Stimulated activated naive CD8-positive, alpha-beta T cell treated with anti-CD3 and anti-CD28 coated beads, Interleukin-15, amount 100 ng/mL, for 72 hours (primary cell): ENCODE results near the gene SLC52A3.

ENCODE experiments used
- ATAC-seq: fragments of 150-1000 bp; cut with Tn5 transposase; 2 replicates; pipeline ENCODE4 v1.10.0; 2021; ENCODE audit warnings: mild to moderate bottlenecking, moderate library complexity
- DNase-seq, 2 donors: peaks; one replicate each; pipeline ENCODE4 v3.0.0; 2021 to 2022
- H3K27ac Mint-ChIP-seq, 2 donors: one replicate each; pipeline ENCODE4 v1.8.0; 2022; ENCODE audit warnings: mild to moderate bottlenecking in 2 of 2, mixed read lengths in 2 of 2, moderate library complexity in 2 of 2
- H3K27me3 Mint-ChIP-seq: one replicate; pipeline ENCODE4 v1.8.0; 2022; ENCODE audit warnings: mixed read lengths
- H3K4me1 Mint-ChIP-seq: one replicate; pipeline ENCODE4 v1.8.0; 2022; ENCODE audit warnings: mild to moderate bottlenecking, mixed read lengths
- H3K4me3 Mint-ChIP-seq, 2 donors: one replicate each; pipeline ENCODE4 v1.8.0; 2022; ENCODE audit warnings: mild to moderate bottlenecking in 2 of 2, mixed read lengths in 2 of 2, moderate library complexity in 1 of 2
- H3K9me3 Mint-ChIP-seq, 2 donors: one replicate each; pipeline ENCODE4 v1.8.0; 2022; ENCODE audit warnings: mixed read lengths in 2 of 2

Gene SLC52A3

DNA sequence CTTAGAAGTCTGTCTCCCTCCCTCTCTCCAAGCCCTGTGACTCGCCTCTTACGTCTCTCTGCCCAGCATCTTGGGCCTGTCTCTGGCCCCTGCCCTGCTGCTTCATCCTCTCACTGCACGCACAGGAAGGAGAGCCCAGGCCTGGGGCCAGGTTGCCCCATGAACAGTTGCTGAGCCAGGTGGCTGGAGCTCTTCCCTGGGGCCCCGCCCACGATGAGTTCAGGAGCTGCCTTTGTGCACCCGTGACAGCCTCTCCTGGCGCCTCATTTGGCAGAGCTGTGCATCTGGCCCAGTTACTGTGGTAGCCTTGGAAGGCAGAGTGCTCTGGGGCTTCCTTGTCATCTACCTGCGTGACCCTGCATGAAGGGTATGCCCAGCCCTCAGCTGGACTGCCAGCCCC, 44.5 kb downstream of the SLC52A3 start:
- Mint-ChIP-seq H3K27me3 (peaks cover 66% of the 10 kb centered on the region), H3K4me3 (no peak overlapping the region)
- no peak for ATAC-seq

DNA sequence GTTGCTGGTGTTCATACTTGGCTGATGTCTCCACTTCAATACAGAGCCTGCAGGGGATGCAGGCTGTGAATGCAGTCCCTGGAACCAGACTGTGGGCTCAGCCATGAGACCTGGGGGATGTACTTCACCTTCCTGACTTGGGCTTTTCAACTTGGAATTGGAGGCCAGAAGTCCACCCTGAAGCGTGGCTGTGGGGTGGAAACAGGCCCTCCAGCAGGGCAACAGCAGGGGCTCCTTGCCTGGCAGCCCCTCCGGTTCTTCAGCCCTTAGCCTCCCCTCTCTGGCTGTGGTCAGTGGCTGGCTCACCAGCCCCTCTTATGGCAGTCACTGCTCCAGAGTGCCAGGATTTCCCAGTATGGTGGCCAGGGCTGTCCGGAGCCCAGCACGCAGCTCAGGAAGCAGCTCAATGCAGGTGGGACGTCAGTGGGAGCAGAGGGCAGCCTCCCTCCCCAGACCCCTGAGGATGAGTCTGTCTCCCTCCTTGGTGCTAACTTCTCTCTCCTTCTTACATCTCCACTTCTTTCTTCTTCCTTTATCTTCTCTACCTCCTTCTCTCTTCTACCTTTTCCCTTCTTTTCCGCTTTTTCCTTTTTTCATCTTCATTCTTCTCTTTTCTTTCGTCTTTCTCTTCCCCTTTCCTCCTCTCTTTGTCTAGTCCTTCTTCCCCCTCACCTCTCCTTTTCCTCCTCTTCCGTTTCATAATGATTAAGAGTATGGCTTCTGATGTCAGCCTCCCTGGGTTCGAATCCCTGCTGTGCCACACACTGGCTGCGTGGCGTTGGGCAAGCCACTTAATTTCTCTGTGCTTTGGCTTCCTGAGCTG, 45.3 kb downstream of the SLC52A3 start:
- H3K4me1 Mint-ChIP-seq = no peaks in the 10 kb centered on the region
- no peaks in the 10 kb centered on the region for H3K9me3 Mint-ChIP-seq
- H3K27me3 Mint-ChIP-seq = peaks cover 60% of the 10 kb centered on the region
- no peak overlapping the region for H3K27ac Mint-ChIP-seq
- ATAC-seq (no peak), DNase-seq (no peak)
- H3K4me3 Mint-ChIP-seq = no peak overlapping the region

More for the DNA sequence above, 44.5 kb downstream of the SLC52A3 start:
- Mint-ChIP-seq H3K27ac (no peak overlapping the region), H3K4me1 (peaks cover 5% of the 10 kb centered on the region), H3K9me3 (no peaks in the 10 kb centered on the region)
- DNase-seq = no peak

DNA sequence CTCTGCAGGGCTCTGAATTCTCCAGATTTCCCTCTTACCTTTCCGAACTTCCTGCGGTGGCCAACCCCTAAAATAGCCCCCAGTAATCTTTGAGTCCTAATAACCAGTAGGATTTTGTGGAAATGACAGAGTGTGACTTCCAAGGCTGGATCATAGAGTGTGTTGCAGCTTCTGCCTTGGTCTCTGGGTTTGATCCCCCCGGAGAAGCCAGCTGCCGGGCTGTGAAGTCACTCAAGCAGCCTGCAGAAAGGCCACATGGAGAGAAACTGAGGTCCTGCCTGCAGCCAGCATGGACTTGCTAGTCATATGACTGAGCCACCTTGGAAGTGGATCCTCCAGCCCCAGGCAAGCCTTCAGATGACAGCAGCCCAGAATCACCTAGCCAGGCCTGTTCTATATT, 46.4 kb downstream of the SLC52A3 start:
- no peak for DNase-seq
- peaks cover 59% of the 10 kb centered on the region for H3K27me3 Mint-ChIP-seq
- H3K4me1 Mint-ChIP-seq = no peaks in the 10 kb centered on the region
- no peak for ATAC-seq
- no peaks in the 10 kb centered on the region for H3K9me3 Mint-ChIP-seq
- H3K4me3 Mint-ChIP-seq = no peak overlapping the region
- H3K27ac Mint-ChIP-seq = no peak overlapping the region

DNA sequence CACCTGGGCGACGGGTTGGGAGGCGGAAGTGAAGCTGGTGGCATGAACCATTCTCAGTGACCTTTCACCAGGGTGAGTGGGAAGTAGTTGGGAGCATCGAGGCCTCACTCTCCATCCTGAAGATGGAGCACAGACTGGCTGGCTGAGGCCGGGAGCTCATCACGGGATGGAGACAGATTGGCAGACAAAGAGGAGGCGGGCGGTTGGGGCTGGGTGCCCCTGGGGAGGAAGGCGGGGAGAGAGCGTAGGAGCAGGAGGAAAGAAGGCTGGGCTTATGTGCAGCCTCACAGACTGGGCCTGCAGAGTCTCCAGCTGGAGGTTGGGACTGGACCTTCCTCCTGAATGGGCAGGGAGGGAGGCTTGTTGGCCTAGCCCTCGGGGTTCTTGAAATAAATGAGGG, 48.5 kb downstream of the SLC52A3 start:
- H3K4me3 Mint-ChIP-seq = no peak overlapping the region
- H3K9me3 Mint-ChIP-seq = no peaks in the 10 kb centered on the region
- H3K4me1 Mint-ChIP-seq = no peaks in the 10 kb centered on the region
- H3K27me3 Mint-ChIP-seq = peaks cover 49% of the 10 kb centered on the region
- ATAC-seq = no peak
- no peak overlapping the region for H3K27ac Mint-ChIP-seq
- DNase-seq = no peak

DNA sequence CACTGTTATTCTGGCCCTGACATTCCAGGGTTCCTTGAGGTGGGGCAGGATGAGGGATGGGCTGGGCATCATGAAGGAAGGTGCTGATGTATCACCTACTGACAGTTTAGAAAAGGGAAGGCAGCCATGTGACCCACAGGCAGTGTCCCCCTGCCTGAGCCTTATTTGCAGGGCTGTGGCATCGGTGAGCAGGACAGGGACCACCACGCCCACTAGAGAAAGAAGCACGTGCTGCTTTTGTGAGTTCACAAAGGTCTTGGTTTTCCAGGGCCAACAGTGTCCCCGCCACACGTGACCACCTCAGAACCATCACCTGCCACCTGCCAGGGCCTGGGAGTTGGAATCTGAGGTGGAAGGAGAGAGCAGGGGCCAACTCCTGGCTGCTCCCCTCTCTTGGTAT, 49.2 kb downstream of the SLC52A3 start:
- Mint-ChIP-seq H3K27me3 (peaks cover 48% of the 10 kb centered on the region), H3K9me3 (no peaks in the 10 kb centered on the region), H3K27ac (no peak overlapping the region), H3K4me3 (no peak overlapping the region), H3K4me1 (no peaks in the 10 kb centered on the region)
- ATAC-seq (no peak), DNase-seq (no peak)

DNA sequence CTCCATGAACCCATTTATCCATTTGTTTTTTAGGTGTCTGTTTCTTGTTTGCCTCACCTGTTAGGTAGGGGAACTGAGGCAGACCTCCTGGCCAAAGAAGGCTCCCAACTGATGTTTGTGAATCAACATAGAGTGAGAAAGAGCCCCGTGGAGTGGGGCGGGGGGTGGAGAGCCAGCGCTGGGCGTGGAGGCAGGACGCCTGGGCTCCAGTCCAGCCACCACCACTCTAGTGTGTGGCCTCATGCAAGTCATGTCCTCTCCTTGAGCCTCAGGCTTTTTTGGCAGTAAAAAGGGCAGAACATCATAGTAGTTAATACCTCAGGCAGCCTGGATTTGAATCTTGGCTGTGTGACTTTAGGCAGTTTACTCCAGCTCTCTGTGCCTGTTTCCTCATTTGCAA, 50.5 kb downstream of the SLC52A3 start:
- Mint-ChIP-seq H3K27me3 (peaks cover 43% of the 10 kb centered on the region), H3K4me3 (no peak overlapping the region), H3K27ac (no peak overlapping the region), H3K9me3 (peaks cover 6 to 8% of the 10 kb centered on the region in 2 donors), H3K4me1 (no peaks in the 10 kb centered on the region)
- no peak for DNase-seq
- ATAC-seq = no peak

DNA sequence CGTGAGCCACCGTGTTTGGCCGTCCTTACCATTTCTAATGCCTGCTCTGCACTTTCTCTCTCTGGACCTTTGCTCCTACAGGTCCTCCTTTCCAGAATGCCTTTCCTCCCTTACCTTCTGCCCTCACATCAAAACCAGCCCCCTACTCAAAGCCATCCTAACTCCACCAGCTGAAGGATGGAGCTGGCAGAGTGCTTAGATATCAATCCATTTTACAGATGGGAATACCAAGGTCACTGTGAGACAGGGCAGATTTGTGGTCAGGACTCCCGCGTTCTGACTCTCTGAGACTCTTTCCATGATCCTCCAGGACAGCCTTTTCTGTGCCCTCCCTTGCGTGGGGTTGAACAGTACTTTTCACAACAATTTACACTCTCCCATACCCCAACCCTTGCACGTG, 51.0 kb downstream of the SLC52A3 start:
- no peak for DNase-seq
- no peak overlapping the region for H3K27ac Mint-ChIP-seq
- H3K4me3 Mint-ChIP-seq = no peak overlapping the region
- no peaks in the 10 kb centered on the region for H3K4me1 Mint-ChIP-seq
- peaks cover 43% of the 10 kb centered on the region for H3K27me3 Mint-ChIP-seq
- no peak for ATAC-seq
- peaks cover 7 to 8% of the 10 kb centered on the region in 2 donors for H3K9me3 Mint-ChIP-seq

DNA sequence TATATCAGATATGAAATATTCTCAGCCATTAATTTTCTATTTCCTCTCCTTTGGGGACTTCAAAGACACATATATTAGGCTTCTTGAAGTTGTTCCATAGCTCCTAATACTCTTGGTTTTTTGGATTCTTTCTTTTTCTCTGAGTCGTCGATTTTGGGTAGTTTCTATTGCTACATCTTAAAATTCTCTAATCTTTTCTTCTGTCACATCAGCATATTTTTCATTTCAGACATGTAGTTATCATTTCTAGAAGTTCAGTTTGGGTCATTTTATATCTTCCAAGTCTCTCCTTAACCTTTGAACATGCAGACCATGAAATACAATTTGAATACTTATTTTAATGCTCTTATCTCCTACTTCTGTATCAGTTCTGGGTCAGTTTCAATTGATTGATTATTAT, 53.8 kb downstream of the SLC52A3 start:
- Mint-ChIP-seq H3K27ac (no peak overlapping the region), H3K27me3 (peaks cover 42% of the 10 kb centered on the region)
- ATAC-seq = no peak

DNA sequence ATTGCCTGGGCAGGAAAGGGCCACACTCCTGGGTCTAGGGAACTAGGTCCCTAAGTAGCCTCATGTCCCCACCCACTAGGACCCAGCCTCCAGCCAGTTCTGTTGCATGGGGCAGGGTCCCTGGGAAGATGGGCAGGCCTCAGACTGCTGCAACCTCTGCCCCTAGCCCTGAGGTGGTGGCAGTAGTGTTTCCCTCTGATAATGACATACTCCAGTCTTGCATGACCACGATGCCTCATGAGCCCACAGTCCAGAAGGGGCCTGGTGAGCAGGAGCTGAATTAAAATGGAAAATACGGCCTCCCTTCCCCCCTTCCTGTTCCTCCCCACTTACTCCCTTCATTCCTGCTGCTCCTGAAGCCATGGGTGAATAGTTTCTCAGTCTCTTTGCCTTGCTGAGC, 56.7 kb downstream of the SLC52A3 start:
- DNase-seq (no peak), ATAC-seq (no peak)
- no peak overlapping the region for H3K4me3 Mint-ChIP-seq
- no peaks in the 10 kb centered on the region for H3K4me1 Mint-ChIP-seq
- H3K27me3 Mint-ChIP-seq = peaks cover 49% of the 10 kb centered on the region
- H3K27ac Mint-ChIP-seq = no peak overlapping the region
- H3K9me3 Mint-ChIP-seq = peaks cover 8 to 15% of the 10 kb centered on the region in 2 donors

More for the DNA sequence above, 53.8 kb downstream of the SLC52A3 start:
- Mint-ChIP-seq H3K4me1 (no peaks in the 10 kb centered on the region), H3K4me3 (no peak overlapping the region), H3K9me3 (peaks cover 7 to 8% of the 10 kb centered on the region in 2 donors)
- no peak for DNase-seq

DNA sequence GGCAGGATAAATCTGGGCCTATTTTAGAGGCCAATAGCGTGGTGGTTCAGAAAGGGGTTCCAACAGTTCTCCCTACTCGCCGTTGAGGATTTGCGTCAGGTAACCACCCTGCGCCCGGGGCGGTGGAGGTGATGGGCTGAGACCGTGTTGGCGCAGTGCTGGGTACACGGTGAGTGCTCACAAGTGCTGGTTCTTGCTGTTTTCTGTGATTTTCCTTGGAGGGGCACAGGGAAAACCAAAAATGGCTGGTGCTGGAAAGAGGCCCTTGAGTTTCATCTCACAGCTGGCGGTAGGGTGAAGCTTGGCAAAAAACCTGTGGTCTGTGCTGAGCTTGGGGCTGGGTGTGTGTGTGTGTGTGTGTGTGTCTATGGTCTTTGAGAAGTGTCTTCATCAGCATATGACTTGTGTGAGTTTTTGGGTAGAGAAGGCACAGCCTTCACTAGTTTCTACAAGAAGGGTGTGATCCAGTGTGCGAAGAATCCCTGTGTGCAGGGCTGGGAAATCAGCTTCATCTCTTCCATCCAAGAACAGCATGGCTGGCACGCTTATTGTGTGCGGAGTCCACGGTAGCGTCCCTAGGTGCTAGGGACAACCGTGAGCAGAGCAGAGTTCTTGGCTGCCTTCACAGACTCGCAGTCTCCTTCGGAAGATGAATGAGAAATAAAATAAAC, 57.4 kb downstream of the SLC52A3 start:
- Mint-ChIP-seq H3K27ac (no peak overlapping the region), H3K9me3 (peaks cover 8 to 15% of the 10 kb centered on the region in 2 donors), H3K4me1 (no peaks in the 10 kb centered on the region), H3K27me3 (peaks cover 49% of the 10 kb centered on the region), H3K4me3 (no peak overlapping the region)
- ATAC-seq = no peak
- no peak for DNase-seq
